ENCODE results near the gene NOP53. TPM values are rescaled to one million over a fixed set of nuclear protein-coding genes. Genes with fewer than 3 reads are reported as not detected.

NOP53 gene
- total RNA-seq, 4 donors from 2014 or later, result 329 to 412 (median 356) TPM

DNA sequence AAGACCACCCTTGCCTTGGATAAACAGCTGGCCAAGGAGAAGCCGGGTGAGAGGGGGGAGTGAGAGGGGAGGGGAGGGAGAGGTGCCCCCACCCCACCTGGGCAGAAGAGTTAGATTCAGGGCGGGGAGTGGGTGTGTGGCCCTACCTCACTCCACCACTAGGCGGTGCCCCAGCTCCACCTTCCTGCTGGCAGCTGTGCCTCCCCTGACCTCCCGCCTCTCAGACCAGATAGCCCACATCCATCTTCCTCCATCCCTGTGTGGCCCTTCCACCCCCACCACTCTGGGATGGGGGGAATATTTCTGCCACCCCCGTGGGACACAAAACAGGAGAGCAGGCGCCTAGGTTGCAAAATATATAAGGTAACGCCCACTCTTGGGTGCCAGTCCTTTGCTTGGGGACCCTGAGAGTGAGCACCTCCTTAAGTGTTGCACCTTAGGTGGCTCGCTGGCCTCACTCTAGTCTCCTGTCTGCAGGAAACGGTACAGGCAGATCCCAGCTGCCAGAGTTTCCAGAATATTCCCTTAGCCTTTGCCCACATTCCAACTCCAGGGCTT is 45.9 kb upstream of the NOP53 start:
- no peak for TF ChIP-seq EP300 (IDR thresholded peaks at IDR 0.05)
- TF ChIP-seq POLR2A (IDR thresholded peaks at IDR 0.05), result no peak
- TF ChIP-seq, protein P1, sequence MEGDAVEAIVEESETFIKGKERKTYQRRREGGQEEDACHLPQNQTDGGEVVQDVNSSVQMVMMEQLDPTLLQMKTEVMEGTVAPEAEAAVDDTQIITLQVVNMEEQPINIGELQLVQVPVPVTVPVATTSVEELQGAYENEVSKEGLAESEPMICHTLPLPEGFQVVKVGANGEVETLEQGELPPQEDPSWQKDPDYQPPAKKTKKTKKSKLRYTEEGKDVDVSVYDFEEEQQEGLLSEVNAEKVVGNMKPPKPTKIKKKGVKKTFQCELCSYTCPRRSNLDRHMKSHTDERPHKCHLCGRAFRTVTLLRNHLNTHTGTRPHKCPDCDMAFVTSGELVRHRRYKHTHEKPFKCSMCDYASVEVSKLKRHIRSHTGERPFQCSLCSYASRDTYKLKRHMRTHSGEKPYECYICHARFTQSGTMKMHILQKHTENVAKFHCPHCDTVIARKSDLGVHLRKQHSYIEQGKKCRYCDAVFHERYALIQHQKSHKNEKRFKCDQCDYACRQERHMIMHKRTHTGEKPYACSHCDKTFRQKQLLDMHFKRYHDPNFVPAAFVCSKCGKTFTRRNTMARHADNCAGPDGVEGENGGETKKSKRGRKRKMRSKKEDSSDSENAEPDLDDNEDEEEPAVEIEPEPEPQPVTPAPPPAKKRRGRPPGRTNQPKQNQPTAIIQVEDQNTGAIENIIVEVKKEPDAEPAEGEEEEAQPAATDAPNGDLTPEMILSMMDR (IDR thresholded peaks at IDR 0.05), result peak; percentile 33 to 82
- no peak for TF ChIP-seq POLR2AphosphoS5 (IDR thresholded peaks at IDR 0.05)
- DNase-seq (ENCODE audit: low spot score in 2 of 2), result no peak
- WGBS, result 74% methylated on average over 8 of the region's 9 CpGs
- Histone ChIP-seq H3K9me3 (no peaks in the 10 kb centered on the region), H3K27ac (no peak overlapping the region), H3K36me3 (peaks cover 53% of the 10 kb centered on the region), H3K4me3 (no peak overlapping the region), H3K27me3 (no peaks in the 10 kb centered on the region), H3K4me1 (peaks cover 5% of the 10 kb centered on the region)

DNA sequence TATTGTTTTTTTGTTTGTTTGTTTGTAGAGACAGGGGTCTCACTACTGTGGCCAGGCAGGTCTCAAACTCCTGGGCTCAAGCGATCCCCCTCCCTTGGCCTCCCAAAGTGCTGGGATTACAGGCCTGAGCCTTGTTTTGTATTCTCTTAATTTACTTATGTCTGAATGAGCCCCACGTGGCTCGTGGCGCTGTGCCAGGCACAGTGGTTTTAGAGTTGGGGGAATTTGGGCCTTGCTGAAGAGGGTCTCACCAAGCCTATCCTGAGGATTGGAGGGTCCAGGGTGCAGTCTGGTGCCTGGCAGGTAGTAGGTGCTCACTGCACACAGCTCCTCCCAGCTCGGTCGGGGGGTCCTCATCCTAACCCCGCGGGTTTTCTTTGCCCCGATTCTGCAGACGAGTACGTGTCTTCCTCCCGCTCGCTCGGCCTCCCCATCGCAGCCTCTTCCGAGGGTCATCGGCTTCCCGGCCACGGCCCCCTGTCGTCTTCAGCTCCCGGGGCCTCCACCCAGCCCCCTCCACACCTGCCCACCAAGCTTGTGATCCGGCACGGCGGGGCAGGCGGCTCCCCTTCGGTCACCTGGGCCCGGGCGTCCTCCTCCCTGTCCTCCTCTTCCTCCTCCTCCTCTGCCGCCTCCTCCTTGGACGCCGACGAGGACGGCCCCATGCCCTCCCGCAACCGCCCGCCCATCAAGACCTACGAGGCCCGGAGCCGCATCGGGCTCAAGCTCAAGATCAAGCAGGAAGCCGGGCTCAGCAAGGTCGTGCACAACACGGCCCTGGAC is 44.2 kb upstream of the NOP53 start:
- Histone ChIP-seq H3K27me3 (no peaks in the 10 kb centered on the region), H3K36me3 (peaks cover 36% of the 10 kb centered on the region), H3K4me1 (peaks cover 5% of the 10 kb centered on the region), H3K4me3 (no peak overlapping the region), H3K27ac (no peak overlapping the region), H3K9me3 (no peaks in the 10 kb centered on the region)
- 91% methylated on average over 43 of the region's 43 CpGs for WGBS
- TF ChIP-seq POLR2A (IDR thresholded peaks at IDR 0.05), result no peak
- no peak for DNase-seq (ENCODE audit: low spot score in 2 of 2)

DNA sequence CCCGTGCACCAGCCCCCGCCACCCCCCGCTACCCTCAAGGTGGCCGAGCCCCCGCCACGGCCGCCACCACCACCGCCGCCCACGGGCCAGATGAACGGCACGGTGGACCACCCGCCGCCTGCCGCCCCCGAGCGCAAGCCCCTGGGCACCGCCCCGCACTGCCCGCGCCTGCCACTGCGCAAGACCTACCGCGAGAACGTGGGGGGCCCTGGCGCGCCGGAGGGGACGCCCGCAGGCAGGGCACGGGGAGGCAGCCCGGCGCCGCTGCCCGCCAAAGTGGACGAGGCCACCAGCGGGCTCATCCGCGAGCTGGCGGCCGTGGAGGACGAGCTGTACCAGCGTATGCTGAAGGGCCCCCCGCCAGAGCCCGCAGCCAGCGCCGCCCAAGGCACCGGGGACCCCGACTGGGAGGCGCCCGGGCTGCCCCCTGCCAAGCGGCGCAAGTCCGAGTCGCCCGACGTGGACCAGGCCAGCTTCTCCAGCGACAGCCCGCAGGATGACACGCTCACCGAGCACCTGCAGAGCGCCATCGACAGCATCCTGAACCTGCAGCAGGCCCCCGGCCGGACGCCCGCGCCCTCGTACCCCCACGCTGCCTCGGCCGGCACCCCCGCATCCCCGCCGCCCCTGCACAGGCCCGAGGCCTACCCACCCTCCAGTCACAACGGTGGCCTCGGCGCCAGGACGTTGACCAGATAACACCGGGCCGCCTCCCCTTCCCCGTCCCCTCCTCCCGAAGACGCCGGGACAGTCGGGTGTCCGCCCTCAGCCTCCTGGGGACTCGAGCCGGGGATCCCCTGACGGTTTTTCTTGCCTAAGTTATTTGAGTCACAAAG is 43.4 kb upstream of the NOP53 start:
- TF ChIP-seq, protein P1 (IDR thresholded peaks at IDR 0.05), result no peak
- no peak for TF ChIP-seq POLR2A (IDR thresholded peaks at IDR 0.05)
- no peak for TF ChIP-seq EP300 (IDR thresholded peaks at IDR 0.05)
- TF ChIP-seq POLR2AphosphoS5 (IDR thresholded peaks at IDR 0.05), result no peak
- no peak for DNase-seq (ENCODE audit: low spot score in 2 of 2)
- WGBS, result 89% methylated on average over 33 of the region's 91 CpGs
- H3K4me3 ChIP-seq, result no peak overlapping the region
- H3K36me3 ChIP-seq, result peaks cover 33% of the 10 kb centered on the region
- H3K27ac ChIP-seq, result no peak overlapping the region
- H3K4me1 ChIP-seq, result peaks cover 5% of the 10 kb centered on the region
- no peaks in the 10 kb centered on the region for H3K27me3 ChIP-seq
- H3K9me3 ChIP-seq, result no peaks in the 10 kb centered on the region

DNA sequence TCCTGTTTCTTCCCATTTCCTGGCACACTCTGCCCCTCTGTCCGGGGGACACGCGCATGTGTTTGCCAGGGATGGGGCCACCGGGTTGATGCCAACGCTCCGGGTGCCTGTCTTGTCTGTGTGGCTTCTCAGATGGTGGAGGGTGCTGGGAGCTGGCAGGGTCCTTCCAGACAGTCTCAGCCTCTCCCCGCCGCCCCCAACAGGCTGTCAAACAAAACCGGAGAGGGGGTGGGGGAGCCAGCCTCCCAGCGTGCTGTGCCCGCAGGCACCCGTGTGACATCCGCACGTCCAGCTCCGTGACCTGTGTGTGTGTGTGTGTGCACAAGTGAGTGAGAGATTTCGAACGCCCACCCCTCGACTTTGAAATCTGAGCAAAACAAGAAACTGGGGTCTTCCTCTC is 42.7 kb upstream of the NOP53 start:
- H3K27ac ChIP-seq, result no peak overlapping the region
- no peaks in the 10 kb centered on the region for H3K9me3 ChIP-seq
- H3K36me3 ChIP-seq, result peaks cover 33% of the 10 kb centered on the region

DNA sequence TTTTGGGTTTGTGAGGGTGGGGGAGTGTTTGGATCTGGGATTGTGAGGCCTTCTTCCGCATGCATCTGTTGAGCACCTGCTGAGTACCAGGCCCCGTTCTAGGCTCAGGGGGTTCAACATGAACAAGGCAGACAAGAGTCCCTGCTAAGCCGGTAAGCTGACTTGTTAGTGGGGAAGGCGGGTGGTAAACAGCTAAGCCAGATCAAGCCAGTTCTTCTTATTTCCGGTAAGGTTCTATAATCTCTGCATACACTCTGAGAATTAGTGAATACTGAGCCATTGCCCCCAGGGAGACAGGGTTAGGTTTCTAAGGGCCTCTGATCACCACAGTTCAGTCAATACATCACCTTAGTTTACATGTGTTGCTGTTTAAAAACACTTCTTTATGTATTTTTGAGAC is 42.0 kb upstream of the NOP53 start:
- Histone ChIP-seq H3K27me3 (no peaks in the 10 kb centered on the region), H3K9me3 (no peaks in the 10 kb centered on the region), H3K36me3 (peaks cover 33% of the 10 kb centered on the region), H3K4me3 (no peak overlapping the region), H3K4me1 (no peaks in the 10 kb centered on the region), H3K27ac (no peak overlapping the region)
- no peak for TF ChIP-seq EP300 (IDR thresholded peaks at IDR 0.05)
- TF ChIP-seq, protein P1 (IDR thresholded peaks at IDR 0.05), result no peak
- no peak for TF ChIP-seq POLR2A (IDR thresholded peaks at IDR 0.05)
- TF ChIP-seq POLR2AphosphoS5 (IDR thresholded peaks at IDR 0.05), result no peak
- WGBS, result 90% methylated on average over 5 of the region's 5 CpGs
- DNase-seq (ENCODE audit: low spot score in 2 of 2), result no peak

More for the DNA sequence above, 42.7 kb upstream of the NOP53 start:
- TF ChIP-seq POLR2A (IDR thresholded peaks at IDR 0.05), result no peak
- no peak for TF ChIP-seq POLR2AphosphoS5 (IDR thresholded peaks at IDR 0.05)
- TF ChIP-seq, protein P1 (IDR thresholded peaks at IDR 0.05), result no peak
- TF ChIP-seq EP300 (IDR thresholded peaks at IDR 0.05), result no peak
- Histone ChIP-seq H3K4me3 (no peak overlapping the region), H3K4me1 (peaks cover 3% of the 10 kb centered on the region), H3K27me3 (no peaks in the 10 kb centered on the region)
- 70% methylated on average over 15 of the region's 18 CpGs for WGBS
- no peak for DNase-seq (ENCODE audit: low spot score in 2 of 2)
